GM12873 (cell line): ENCODE measurements around the gene GPR107.

Source experiments
- TF ChIP-seq, protein P1 (sequence below): IDR thresholded peaks from 2 replicates; pipeline ENCODE4 v1.5.1; 2012; ENCODE audit warnings: low read depth, mild to moderate bottlenecking, moderate library complexity, low read length, control low read depth; ENCODE audit not compliant: insufficient read depth; ENCODE audit errors: missing control alignments

GPR107 gene

GRCh38 chr9:130124085-130124860 lies 70.6 kb downstream of the GPR107 start:
- TF ChIP-seq, protein P1, sequence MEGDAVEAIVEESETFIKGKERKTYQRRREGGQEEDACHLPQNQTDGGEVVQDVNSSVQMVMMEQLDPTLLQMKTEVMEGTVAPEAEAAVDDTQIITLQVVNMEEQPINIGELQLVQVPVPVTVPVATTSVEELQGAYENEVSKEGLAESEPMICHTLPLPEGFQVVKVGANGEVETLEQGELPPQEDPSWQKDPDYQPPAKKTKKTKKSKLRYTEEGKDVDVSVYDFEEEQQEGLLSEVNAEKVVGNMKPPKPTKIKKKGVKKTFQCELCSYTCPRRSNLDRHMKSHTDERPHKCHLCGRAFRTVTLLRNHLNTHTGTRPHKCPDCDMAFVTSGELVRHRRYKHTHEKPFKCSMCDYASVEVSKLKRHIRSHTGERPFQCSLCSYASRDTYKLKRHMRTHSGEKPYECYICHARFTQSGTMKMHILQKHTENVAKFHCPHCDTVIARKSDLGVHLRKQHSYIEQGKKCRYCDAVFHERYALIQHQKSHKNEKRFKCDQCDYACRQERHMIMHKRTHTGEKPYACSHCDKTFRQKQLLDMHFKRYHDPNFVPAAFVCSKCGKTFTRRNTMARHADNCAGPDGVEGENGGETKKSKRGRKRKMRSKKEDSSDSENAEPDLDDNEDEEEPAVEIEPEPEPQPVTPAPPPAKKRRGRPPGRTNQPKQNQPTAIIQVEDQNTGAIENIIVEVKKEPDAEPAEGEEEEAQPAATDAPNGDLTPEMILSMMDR: no peak

DNA sequence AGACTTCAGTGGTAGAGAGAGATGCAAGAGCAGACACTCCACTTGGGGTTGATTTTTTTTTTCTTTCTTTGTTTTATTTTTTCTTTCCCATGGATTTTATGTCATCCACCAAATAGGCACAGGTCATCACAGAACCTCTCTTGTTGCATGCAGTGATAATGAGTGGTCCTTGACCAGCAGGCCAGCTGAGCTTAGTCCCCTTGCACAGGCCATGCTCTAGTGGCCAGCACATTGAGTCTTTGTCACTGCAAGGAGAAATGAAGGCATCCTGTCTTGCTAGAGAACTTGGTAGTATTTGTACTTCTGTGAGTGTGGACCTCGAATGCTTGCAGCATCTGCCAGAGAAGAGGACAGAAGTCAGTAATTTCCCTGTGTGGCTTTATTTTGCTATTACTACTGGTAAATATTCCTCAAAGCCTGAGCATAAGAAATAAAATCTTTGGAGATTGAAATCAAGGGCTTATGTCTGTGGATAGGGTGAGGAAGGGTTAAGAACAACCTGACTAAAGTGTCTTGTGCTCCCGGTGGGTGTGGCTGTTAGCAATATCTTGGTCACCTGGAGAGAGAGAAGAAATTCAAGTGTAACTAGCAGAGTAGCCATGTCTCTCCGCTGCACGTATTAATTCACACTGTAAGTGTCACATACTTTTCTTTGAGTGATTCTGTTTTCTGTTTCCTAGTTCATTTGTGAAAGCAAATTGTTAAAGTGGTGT lies 73.2 kb downstream of the GPR107 start:
- TF ChIP-seq, protein P1: no peak

- TF ChIP-seq, protein P1: no peak
Observed at GRCh38 chr9:130128251-130128650, 74.5 kb downstream of the GPR107 start.

- TF ChIP-seq, protein P1: no peak
Observed at GRCh38 chr9:130128733-130129431, 75.2 kb downstream of the GPR107 start.

DNA sequence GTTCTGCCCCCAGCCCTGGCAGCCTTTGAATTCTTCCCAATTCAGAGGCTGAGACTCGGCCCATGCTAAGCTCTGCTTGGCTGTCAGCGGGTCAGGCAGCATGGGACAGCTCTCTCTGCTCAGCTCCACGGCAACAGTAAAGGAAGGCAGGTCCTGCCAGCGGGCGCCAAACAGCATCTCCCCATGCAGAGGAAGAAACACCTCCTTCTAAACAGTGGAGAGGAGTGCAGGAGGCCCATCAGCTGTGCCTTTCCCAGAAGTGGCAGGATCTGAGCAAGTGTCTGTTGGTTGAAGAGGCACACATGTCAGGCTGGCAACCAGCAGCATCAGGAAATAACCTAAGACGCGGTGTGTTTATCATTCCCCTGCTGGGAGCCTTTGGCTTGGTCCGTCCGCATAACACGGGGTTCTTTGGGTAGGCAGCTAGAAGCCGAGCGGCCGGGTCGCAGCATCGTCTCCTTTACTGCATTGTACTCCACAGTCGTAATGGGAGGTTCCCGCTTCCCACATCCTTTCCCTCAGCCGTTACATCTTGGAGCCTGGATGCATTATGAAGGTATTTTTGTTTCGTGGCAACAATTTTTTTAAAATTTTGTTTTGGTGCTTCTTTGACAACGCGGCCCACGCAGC lies 75.8 kb downstream of the GPR107 start:
- TF ChIP-seq, protein P1: no peak

DNA sequence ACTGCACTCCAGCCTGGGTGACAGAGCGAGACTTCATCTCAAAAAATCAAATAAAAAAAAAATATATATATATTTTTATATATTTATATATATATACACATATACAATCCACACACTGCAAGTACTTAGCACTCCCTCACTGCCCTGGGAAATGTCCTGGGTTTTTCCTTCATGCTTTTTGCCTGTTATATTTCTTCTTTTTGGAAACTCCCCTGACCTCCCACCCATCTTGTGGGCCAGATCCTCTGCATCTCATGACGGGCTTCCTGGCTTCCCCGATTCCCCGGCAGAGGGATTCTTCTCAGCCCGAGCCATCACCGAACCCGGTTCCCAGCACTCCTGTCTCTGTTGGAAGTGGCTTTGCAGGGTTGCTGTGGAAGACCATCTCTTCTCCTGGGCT lies 79.0 kb downstream of the GPR107 start:
- TF ChIP-seq, protein P1: no peak
